GM18520 (cell line): ENCODE measurements around the gene IL12RB1.
"Not testable (repeated sequence)": the region's sequence is repeated elsewhere in the genome, so short reads cannot be mapped to it uniquely, and the experiment has no call there.

Experiments
- ATAC-seq: cut with Tn5 transposase; IDR thresholded peaks from one replicate; pipeline ENCODE4 v1.9.1; 2021; ENCODE audit not compliant: unreplicated experiment

The IL12RB1 gene

GRCh38 chr19:18112989-18113478, 26.3 kb upstream of the IL12RB1 start:
- no peak for ATAC-seq

- ATAC-seq, result no peak
Observed at GRCh38 chr19:18110609-18111232, 24.0 kb upstream of the IL12RB1 start.

GRCh38 chr19:18109733-18110608, 23.2 kb upstream of the IL12RB1 start:
- ATAC-seq, result no peak

- ATAC-seq, result no peak
Observed at GRCh38 chr19:18109341-18109732, 22.6 kb upstream of the IL12RB1 start.

GRCh38 chr19:18108897-18109296, 22.2 kb upstream of the IL12RB1 start:
- no peak for ATAC-seq

- ATAC-seq, result no peak
Observed at GRCh38 chr19:18107235-18107634, 20.5 kb upstream of the IL12RB1 start.

GRCh38 chr19:18105259-18105658, 18.5 kb upstream of the IL12RB1 start:
- not testable (repeated sequence) for ATAC-seq

- no peak for ATAC-seq
Observed at GRCh38 chr19:18104793-18105131, 18.0 kb upstream of the IL12RB1 start.

GRCh38 chr19:18102916-18103542, 16.3 kb upstream of the IL12RB1 start:
- no peak for ATAC-seq

- no peak for ATAC-seq
Observed at GRCh38 chr19:18101268-18101667, 14.5 kb upstream of the IL12RB1 start.

GRCh38 chr19:18100710-18101109, 14.0 kb upstream of the IL12RB1 start:
- ATAC-seq, result no peak

GRCh38 chr19:18099623-18099995, 12.9 kb upstream of the IL12RB1 start:
- no peak for ATAC-seq

- ATAC-seq, result no peak
Observed at GRCh38 chr19:18098891-18099622, 12.3 kb upstream of the IL12RB1 start.

GRCh38 chr19:18097993-18098890, 11.5 kb upstream of the IL12RB1 start:
- no peak for ATAC-seq

GRCh38 chr19:18097217-18097992, 10.7 kb upstream of the IL12RB1 start, which contains the start of gene MAST3:
Gene MAST3 (plus strand): TSS chr19:18097778. CDS start chr19:18097793, 15 bp downstream.
- ATAC-seq, result peak; percentile 57

GRCh38 chr19:18096258-18096657, 9.5 kb upstream of the IL12RB1 start:
- no peak for ATAC-seq

GRCh38 chr19:18093439-18094161, 6.9 kb upstream of the IL12RB1 start:
- no peak for ATAC-seq

- no peak for ATAC-seq
Observed at GRCh38 chr19:18091217-18091608, 4.5 kb upstream of the IL12RB1 start.
